T-helper 2 cell treated with Interferon-gamma antibody and Interleukin-4, amounts not matched to agents 100 ng/mL and 5 ng/mL, for 36 hours (primary cell): ENCODE measurements around the gene CCDC78. TPM values are rescaled to one million over a fixed set of nuclear protein-coding genes. Genes with fewer than 3 reads are reported as not detected.

Experiments used
- intact Hi-C: fragments of 100-400 bp; cut with micrococcal nuclease; formaldehyde crosslinking; loops from one replicate; pipeline ENCODE4 v1.15.1; 2023
- total RNA-seq: library from RNA; stranded (reverse); gene quantifications from 2 replicates; pipeline ENCODE4 v1.2.3, GENCODE V29; 2022

The CCDC78 gene
- total RNA-seq, 1 donor from 2014 or later, result 5.4 TPM

GRCh38 chr16:740459-740763 is 14.2 kb upstream of the CCDC78 start:
- intact Hi-C loops, result loop anchor here (2.0 kb wide), 1 partner anchor 26 kb away; the partner anchor contains the start of gene METRN

GRCh38 chr16:739560-740458 is 13.6 kb upstream of the CCDC78 start:
- intact Hi-C loops, result loop anchor here (2.0 kb wide), 1 partner anchor 25 kb away; the partner anchor contains the start of gene METRN

- intact Hi-C loops, result no loop called here
Observed at GRCh38 chr16:736936-737481, 10.8 kb upstream of the CCDC78 start.

GRCh38 chr16:735982-736453 is 9.8 kb upstream of the CCDC78 start:
- intact Hi-C loops, result no loop called here

GRCh38 chr16:734981-735881 is 9.0 kb upstream of the CCDC78 start:
- intact Hi-C loops, result no loop called here

GRCh38 chr16:734208-734980 is 8.2 kb upstream of the CCDC78 start:
- intact Hi-C loops, result no loop called here

- intact Hi-C loops, result no loop called here
Observed at GRCh38 chr16:733382-734207, 7.4 kb upstream of the CCDC78 start.

- intact Hi-C loops, result no loop called here
Observed at GRCh38 chr16:732936-733335, 6.7 kb upstream of the CCDC78 start.

- intact Hi-C loops, result no loop called here
Observed at GRCh38 chr16:732332-732731, 6.1 kb upstream of the CCDC78 start.

- intact Hi-C loops, result no loop called here
Observed at GRCh38 chr16:730666-731509, 4.6 kb upstream of the CCDC78 start.

- intact Hi-C loops, result no loop called here
Observed at GRCh38 chr16:729768-730665, 3.8 kb upstream of the CCDC78 start.

- intact Hi-C loops, result no loop called here
Observed at GRCh38 chr16:728890-729744, 2.9 kb upstream of the CCDC78 start.

- intact Hi-C loops, result no loop called here
Observed at GRCh38 chr16:728131-728889, 2.1 kb upstream of the CCDC78 start.

- intact Hi-C loops, result no loop called here
Observed at GRCh38 chr16:727291-727977, 1.2 kb upstream of the CCDC78 start.

GRCh38 chr16:726188-726437 is 130 bp downstream of the CCDC78 start:
- intact Hi-C loops, result no loop called here
